ENCODE measurements around the gene TMBIM6. TPM values are rescaled to one million over a fixed set of nuclear protein-coding genes. Genes with fewer than 3 reads are reported as not detected.

TMBIM6 gene
- total RNA-seq, 2 donors from 2014 or later: 285 to 313 TPM

- intact Hi-C loops (cut with DNase I): no loop called here
- DNase-seq (ENCODE audit: low spot score): peak; percentile 81
Observed at GRCh38 chr12:49792181-49792970, 51.0 kb downstream of the TMBIM6 start.

GRCh38 chr12:49792976-49793580 is 51.7 kb downstream of the TMBIM6 start:
- DNase-seq (ENCODE audit: low spot score): peak; percentile 64

DNA sequence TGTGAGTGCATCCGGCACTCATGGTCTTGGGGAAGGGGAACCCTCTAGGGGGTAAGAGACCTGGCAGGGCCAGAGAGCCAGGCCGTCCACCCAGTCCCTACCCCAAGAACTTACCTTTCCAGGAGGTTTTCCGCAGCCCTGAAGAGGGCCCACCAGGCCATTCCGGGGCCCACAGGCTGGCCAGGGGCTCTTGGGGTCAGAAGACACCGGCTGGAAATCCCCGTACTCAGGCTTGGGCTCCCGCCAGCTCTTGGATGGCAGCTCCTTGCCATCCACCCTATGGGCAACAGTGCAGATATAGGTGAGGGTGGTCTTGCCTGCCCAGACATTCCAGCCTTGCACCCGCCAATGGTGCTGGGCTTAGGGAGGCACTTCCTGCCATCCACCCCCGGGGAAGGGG is 52.3 kb downstream of the TMBIM6 start:
- peak; percentile 67 for DNase-seq (ENCODE audit: low spot score)
- intact Hi-C loops (cut with DNase I): no loop called here

More at GRCh38 chr12:49792976-49793580, 51.7 kb downstream of the TMBIM6 start:
- intact Hi-C loops (cut with DNase I): no loop called here

DNA sequence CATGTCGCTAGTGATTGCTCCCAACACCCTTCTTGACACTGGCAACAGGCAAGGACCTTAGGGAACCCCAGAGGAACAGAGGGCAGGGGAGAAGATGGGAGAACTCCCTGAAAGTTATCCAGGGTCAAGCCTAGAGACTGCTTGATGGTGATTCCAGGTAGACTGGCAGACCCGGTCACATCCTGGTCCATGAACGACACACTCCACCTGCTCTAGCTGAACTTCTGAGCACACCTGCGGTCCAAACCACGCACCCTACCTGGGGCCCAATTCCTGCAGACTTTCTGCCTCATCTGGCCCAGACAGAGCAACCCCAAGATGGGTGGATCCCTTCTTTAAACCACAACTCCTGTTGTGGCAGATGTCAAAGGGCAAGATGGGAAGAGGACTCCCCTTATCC is 52.7 kb downstream of the TMBIM6 start:
- intact Hi-C loops (cut with DNase I): no loop called here
- peak; percentile 31 for DNase-seq (ENCODE audit: low spot score)

DNA sequence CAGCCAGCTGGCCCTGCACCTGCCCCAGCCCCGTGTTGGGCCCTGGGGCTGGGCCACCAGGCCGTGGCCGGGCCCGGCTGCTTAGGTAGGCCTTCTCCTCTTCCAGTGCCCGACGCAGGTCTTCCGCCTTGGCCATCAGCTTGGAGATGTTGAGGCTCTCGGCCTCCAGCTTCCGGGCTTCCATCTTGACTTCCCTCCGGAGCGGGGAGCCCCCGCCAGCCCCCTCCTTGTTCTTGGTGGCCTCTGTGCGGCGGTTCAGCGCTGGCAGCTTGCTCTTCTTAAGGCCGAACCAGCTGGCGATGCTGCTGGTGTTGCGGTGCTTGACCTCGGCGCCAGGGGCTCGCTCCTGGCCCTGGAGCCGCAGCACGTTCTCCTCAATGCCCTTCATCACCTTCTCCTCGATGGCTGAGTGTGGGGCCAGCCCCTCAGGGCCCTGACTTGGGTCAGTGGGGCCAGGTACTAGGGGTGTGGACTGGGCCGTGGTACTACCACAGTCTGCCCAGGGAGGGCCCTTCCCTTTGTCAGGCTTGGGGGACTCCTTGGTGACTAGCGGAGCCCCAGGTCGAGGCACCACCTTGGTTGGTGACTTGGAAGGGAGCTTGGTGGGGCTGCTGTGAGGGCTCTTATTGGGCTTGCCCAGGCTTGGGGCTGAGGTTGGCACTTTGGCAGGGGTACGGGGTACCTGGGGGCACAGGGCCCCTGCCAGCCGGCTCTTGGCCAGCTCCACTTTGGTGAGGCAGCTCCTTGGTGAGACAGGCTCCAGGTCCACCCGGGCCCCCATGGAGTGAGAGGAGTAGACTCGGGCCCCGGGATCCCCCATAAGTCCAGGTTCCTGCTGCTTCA is 53.7 kb downstream of the TMBIM6 start:
- intact Hi-C loops (cut with DNase I): no loop called here
- peak; percentile 53 for DNase-seq (ENCODE audit: low spot score)

DNA sequence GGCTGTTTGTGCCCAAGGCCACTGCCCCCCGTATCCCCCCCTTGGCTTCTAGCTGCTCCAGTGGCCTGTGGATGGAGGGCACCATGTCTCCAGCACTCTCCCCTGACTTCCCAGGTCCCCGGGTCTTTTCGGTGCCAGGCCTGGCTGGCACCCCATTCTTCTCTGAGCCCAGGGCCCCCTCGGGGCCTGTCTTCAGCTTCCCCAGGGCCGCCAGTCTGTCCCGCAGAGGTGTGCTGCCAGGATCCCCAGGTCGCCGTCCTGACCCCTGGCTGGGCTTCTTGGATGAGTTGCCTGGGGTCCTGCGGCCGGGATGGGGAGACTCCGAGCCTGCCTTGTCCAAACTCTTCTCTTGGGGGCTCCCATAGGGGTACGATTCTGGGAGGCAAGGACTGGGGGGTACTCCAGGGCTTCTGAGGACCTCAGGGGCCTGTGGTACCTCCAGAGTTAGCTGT is 54.3 kb downstream of the TMBIM6 start:
- peak; percentile 66 for DNase-seq (ENCODE audit: low spot score)
- intact Hi-C loops (cut with DNase I): no loop called here

DNA sequence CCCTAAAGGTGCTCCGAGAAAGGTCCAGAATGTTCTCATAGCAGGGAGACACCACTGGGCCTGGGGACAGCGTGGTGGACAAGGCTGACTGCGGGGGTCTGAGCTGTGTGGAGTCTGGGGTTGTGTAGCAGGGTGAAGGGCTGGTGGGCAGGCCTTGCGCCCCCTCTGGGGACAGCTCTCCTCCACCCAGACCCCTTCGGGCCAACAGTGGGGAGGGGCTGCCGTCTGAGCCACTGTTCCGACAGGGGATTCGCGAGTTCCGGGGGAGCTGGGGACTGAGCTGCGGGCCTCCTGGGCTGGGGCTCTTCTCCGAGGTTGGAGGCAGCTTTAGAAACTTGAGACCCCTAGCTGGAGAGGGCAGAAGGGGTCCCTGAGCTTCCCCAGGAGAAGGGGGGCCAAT is 54.8 kb downstream of the TMBIM6 start:
- peak; percentile 65 for DNase-seq (ENCODE audit: low spot score)
- intact Hi-C loops (cut with DNase I): no loop called here

- intact Hi-C loops (cut with DNase I): no loop called here
- DNase-seq (ENCODE audit: low spot score): peak; percentile 78
Observed at GRCh38 chr12:49796606-49797448, 55.5 kb downstream of the TMBIM6 start.

- intact Hi-C loops (cut with DNase I): no loop called here
- peak; percentile 29 for DNase-seq (ENCODE audit: low spot score)
Observed at GRCh38 chr12:49797449-49797776, 56.1 kb downstream of the TMBIM6 start.

DNA sequence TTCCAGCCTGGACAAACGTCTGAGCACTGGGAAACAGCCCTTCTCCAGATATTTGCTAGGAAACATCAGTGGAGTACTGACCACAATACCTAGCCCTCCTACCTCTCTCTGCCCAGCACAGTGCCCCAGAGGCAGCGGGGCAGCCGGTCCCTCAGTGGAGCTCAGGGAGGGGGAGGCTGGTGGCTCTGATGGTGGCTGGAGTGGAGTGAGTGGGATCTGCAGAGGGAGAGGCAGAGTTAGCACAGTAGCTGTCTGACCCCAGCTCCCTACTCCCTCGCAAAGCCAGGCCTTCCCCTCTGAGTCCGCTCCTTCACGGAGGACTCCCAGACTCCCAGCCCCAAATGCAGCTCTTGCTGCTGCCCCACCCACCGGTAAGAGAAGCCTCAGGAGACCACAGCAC is 56.9 kb downstream of the TMBIM6 start:
- peak; percentile 42 for DNase-seq (ENCODE audit: low spot score)
- intact Hi-C loops (cut with DNase I): no loop called here

GRCh38 chr12:49798934-49799333 is 57.6 kb downstream of the TMBIM6 start:
- no peak for DNase-seq (ENCODE audit: low spot score)
- intact Hi-C loops (cut with DNase I): no loop called here

GRCh38 chr12:49800421-49801140 is 59.2 kb downstream of the TMBIM6 start:
- no peak for DNase-seq (ENCODE audit: low spot score)
- intact Hi-C loops (cut with DNase I): no loop called here

GRCh38 chr12:49801141-49802063 is 60.0 kb downstream of the TMBIM6 start:
- DNase-seq (ENCODE audit: low spot score): no peak
- intact Hi-C loops (cut with DNase I): no loop called here

GRCh38 chr12:49803693-49804450 is 62.5 kb downstream of the TMBIM6 start:
- no peak for DNase-seq (ENCODE audit: low spot score)
- intact Hi-C loops (cut with DNase I): no loop called here

GRCh38 chr12:49804821-49805220 is 63.5 kb downstream of the TMBIM6 start:
- no peak for DNase-seq (ENCODE audit: low spot score)
- intact Hi-C loops (cut with DNase I): no loop called here

DNA sequence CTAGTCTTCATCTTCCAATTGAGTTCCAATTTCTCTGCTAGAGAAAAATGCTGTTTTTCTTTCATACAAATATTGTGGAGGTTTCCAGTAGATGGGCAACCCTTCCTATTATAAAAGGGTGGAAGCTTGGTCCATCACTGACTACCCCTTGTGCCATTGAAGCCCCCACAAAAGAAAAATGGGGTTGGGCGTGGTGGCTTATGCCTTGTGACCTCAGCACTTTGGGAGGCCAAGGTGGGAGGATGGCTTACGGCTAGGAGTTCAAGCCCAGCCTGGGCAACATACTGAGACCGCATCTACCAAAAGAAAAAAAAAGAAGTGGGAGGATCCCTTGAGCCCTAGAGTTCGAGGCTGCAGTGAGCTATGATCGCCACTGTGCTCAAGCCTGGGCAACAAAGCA is 64.1 kb downstream of the TMBIM6 start:
- DNase-seq (ENCODE audit: low spot score): no peak
- intact Hi-C loops (cut with DNase I): no loop called here

DNA sequence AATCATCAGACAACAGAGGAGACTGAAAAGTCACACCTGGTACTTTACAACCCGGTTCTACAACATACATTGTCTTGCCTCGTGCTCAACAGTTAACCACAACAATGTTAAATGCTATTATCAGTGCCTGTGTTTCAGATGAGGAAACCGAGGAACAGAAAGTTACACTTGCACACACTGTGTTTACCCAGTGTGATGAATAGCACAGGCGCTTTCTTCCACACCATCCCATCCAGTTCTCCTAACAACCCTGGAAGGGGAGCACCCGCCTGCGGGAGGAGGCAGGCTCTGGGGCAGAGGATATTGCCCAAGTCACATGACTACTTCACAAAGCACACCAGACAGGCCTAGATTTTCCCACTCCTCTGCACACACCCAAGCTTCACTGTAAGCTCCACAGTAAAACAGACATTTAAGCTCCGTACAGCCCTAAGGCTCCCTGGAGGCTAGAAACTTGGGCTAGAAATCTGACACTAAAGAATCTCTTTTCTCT is 65.0 kb downstream of the TMBIM6 start:
- intact Hi-C loops (cut with DNase I): no loop called here
- DNase-seq (ENCODE audit: low spot score): no peak
